ENCODE measurements around the gene IL17REL.

The IL17REL gene

GRCh38 chr22:50060441-50061140 lies 48.0 kb upstream of the IL17REL start:
- no peaks in the 10 kb centered on the region for H3K27me3 ChIP-seq (ENCODE audit: insufficient read depth, low read length)
- TF ChIP-seq CTCF (IDR thresholded peaks at IDR 0.05; ENCODE audit: low read length) (peak; percentile 10; the same call in 1 of the 2 replicates), EZH2 (IDR thresholded peaks at IDR 0.05; ENCODE audit: borderline replicate concordance, low read length) (no peak)
- no peak overlapping the region for H3K9ac ChIP-seq (ENCODE audit: low read length)
- H3K9me2 ChIP-seq (ENCODE audit: low read depth, low read length), result no peaks in the 10 kb centered on the region
- no peak overlapping the region for H3K27ac ChIP-seq (ENCODE audit: low read depth, low read length, poor library complexity, severe bottlenecking)
- no peaks in the 10 kb centered on the region for H3K9me3 ChIP-seq (ENCODE audit: low read length)
- H3K4me2 ChIP-seq (ENCODE audit: low read length), result no peak overlapping the region
- H2AFZ ChIP-seq (ENCODE audit: low read length), result no peak overlapping the region
- peaks cover 30% of the 10 kb centered on the region for H3K4me1 ChIP-seq (ENCODE audit: insufficient read depth, low read length, severe bottlenecking)
- no peaks in the 10 kb centered on the region for H4K20me1 ChIP-seq (ENCODE audit: insufficient read depth, low read length)
- H3K36me3 ChIP-seq (ENCODE audit: insufficient read depth, low read length), result no peaks in the 10 kb centered on the region
- no peaks in the 10 kb centered on the region for H3F3A ChIP-seq (ENCODE audit: insufficient read depth, low read length)
- no peaks in the 10 kb centered on the region for H3K79me2 ChIP-seq (ENCODE audit: insufficient read depth, low read length)
- H3K4me3 ChIP-seq (ENCODE audit: low read depth, low read length, poor library complexity, severe bottlenecking), result no peak overlapping the region

GRCh38 chr22:50059881-50060262 lies 47.3 kb upstream of the IL17REL start:
- no peaks in the 10 kb centered on the region for H3K79me2 ChIP-seq (ENCODE audit: insufficient read depth, low read length)
- H3K27ac ChIP-seq (ENCODE audit: low read depth, low read length, poor library complexity, severe bottlenecking), result no peak overlapping the region
- no peak overlapping the region for H3K4me3 ChIP-seq (ENCODE audit: low read depth, low read length, poor library complexity, severe bottlenecking)
- no peaks in the 10 kb centered on the region for H3K36me3 ChIP-seq (ENCODE audit: insufficient read depth, low read length)
- no peaks in the 10 kb centered on the region for H3K9me2 ChIP-seq (ENCODE audit: low read depth, low read length)
- H3K4me2 ChIP-seq (ENCODE audit: low read length), result no peak overlapping the region
- H3K27me3 ChIP-seq (ENCODE audit: insufficient read depth, low read length), result no peaks in the 10 kb centered on the region
- no peaks in the 10 kb centered on the region for H3F3A ChIP-seq (ENCODE audit: insufficient read depth, low read length)
- H3K9ac ChIP-seq (ENCODE audit: low read length), result no peak overlapping the region
- TF ChIP-seq CTCF (IDR thresholded peaks at IDR 0.05; ENCODE audit: low read length) (no peak), EZH2 (IDR thresholded peaks at IDR 0.05; ENCODE audit: borderline replicate concordance, low read length) (no peak)
- no peak overlapping the region for H2AFZ ChIP-seq (ENCODE audit: low read length)
- no peaks in the 10 kb centered on the region for H4K20me1 ChIP-seq (ENCODE audit: insufficient read depth, low read length)
- H3K9me3 ChIP-seq (ENCODE audit: low read length), result no peaks in the 10 kb centered on the region
- H3K4me1 ChIP-seq (ENCODE audit: insufficient read depth, low read length, severe bottlenecking), result peaks cover 38% of the 10 kb centered on the region

GRCh38 chr22:50058906-50059880 lies 46.6 kb upstream of the IL17REL start:
- H2AFZ ChIP-seq (ENCODE audit: low read length), result no peak overlapping the region
- peak overlapping the region; percentile 34 for H3K27ac ChIP-seq (ENCODE audit: low read depth, low read length, poor library complexity, severe bottlenecking)
- H3K4me3 ChIP-seq (ENCODE audit: low read depth, low read length, poor library complexity, severe bottlenecking), result no peak overlapping the region

More at GRCh38 chr22:50058906-50059880, 46.6 kb upstream of the IL17REL start:
- H4K20me1 ChIP-seq (ENCODE audit: insufficient read depth, low read length), result no peaks in the 10 kb centered on the region
- no peaks in the 10 kb centered on the region for H3K9me3 ChIP-seq (ENCODE audit: low read length)
- no peaks in the 10 kb centered on the region for H3K9me2 ChIP-seq (ENCODE audit: low read depth, low read length)
- no peaks in the 10 kb centered on the region for H3K79me2 ChIP-seq (ENCODE audit: insufficient read depth, low read length)
- H3K4me2 ChIP-seq (ENCODE audit: low read length), result peak overlapping the region; percentile 5; the same call in 1 of the 2 replicates
- no peak overlapping the region for H3K9ac ChIP-seq (ENCODE audit: low read length)
- peaks cover 43% of the 10 kb centered on the region for H3K4me1 ChIP-seq (ENCODE audit: insufficient read depth, low read length, severe bottlenecking)
- H3K27me3 ChIP-seq (ENCODE audit: insufficient read depth, low read length), result no peaks in the 10 kb centered on the region
- TF ChIP-seq CTCF (IDR thresholded peaks at IDR 0.05; ENCODE audit: low read length) (no peak), EZH2 (IDR thresholded peaks at IDR 0.05; ENCODE audit: borderline replicate concordance, low read length) (no peak)
- H3F3A ChIP-seq (ENCODE audit: insufficient read depth, low read length), result no peaks in the 10 kb centered on the region
- no peaks in the 10 kb centered on the region for H3K36me3 ChIP-seq (ENCODE audit: insufficient read depth, low read length)

Measured in OCI-LY1 (cell line).